Neural progenitor cell (in vitro differentiated cells): Measurements from ENCODE around the gene C20orf141. TPM values are rescaled to one million over a fixed set of nuclear protein-coding genes. Genes with fewer than 3 reads are reported as not detected.

Experiments
- DNase-seq: peaks from one replicate; pipeline ENCODE4 v3.0.0-alpha.2; 2016; ENCODE audit warnings: low spot score
- H2AFZ ChIP-seq: fragments of 200-600 bp; sonication (generic); replicated peaks from 2 replicates; pipeline ENCODE4 v1.6.1; 2016; ENCODE audit warnings: antibody characterized with exemption
- H3F3A ChIP-seq: fragments of 200-600 bp; sonication (generic); 2 replicates; pipeline ENCODE4 v1.6.1; 2016; ENCODE audit warnings: antibody characterized with exemption, low read depth
- H3K27ac ChIP-seq: fragments of 200-600 bp; sonication (generic); 2 replicates; pipeline ENCODE4 v1.5.1; 2016; ENCODE audit warnings: mild to moderate bottlenecking
- H3K27me3 ChIP-seq: fragments of 200-600 bp; sonication (generic); 2 replicates; pipeline ENCODE4 v1.6.1; 2016; ENCODE audit warnings: mild to moderate bottlenecking, moderate library complexity
- H3K36me3 ChIP-seq: fragments of 200-600 bp; sonication (generic); 2 replicates; pipeline ENCODE4 v1.5.1; 2016
- H3K4me1 ChIP-seq: fragments of 200-600 bp; sonication (generic); 2 replicates; pipeline ENCODE4 v1.6.1; 2016; ENCODE audit warnings: mixed run types
- H3K4me2 ChIP-seq: fragments of 200-600 bp; sonication (generic); 2 replicates; pipeline ENCODE4 v1.6.1; 2016
- H3K4me3 ChIP-seq: fragments of 200-600 bp; sonication (generic); 2 replicates; pipeline ENCODE4 v1.5.1; 2016
- H3K79me2 ChIP-seq: fragments of 200-600 bp; sonication (generic); 2 replicates; pipeline ENCODE4 v1.6.1; 2016; ENCODE audit warnings: low read depth
- H3K9ac ChIP-seq: fragments of 200-600 bp; sonication (generic); 2 replicates; pipeline ENCODE4 v1.6.1; 2016
- H3K9me3 ChIP-seq: fragments of 200-600 bp; sonication (generic); 2 replicates; pipeline ENCODE4 v1.5.1; 2016; ENCODE audit warnings: low read depth
- H4K20me1 ChIP-seq: fragments of 200-600 bp; sonication (generic); 2 replicates; pipeline ENCODE4 v1.6.1; 2016; ENCODE audit warnings: low read depth
- H3K27ac Mint-ChIP-seq: 3 replicates; pipeline ENCODE4 v1.8.0; 2021; ENCODE audit warnings: mixed read lengths
- H3K27me3 Mint-ChIP-seq: 2 replicates; pipeline ENCODE4 v1.8.0; 2022; ENCODE audit warnings: low read depth, mild to moderate bottlenecking, inconsistent platforms, moderate library complexity, mixed read lengths; ENCODE audit not compliant: insufficient read depth
- H3K36me3 Mint-ChIP-seq: 3 replicates; pipeline ENCODE4 v1.8.0; 2021; ENCODE audit warnings: mixed read lengths
- H3K4me1 Mint-ChIP-seq: 3 replicates; pipeline ENCODE4 v1.8.0; 2021; ENCODE audit warnings: mixed read lengths
- H3K4me3 Mint-ChIP-seq: 3 replicates; pipeline ENCODE4 v1.8.0; 2021; ENCODE audit warnings: mild to moderate bottlenecking, moderate library complexity, mixed read lengths
- H3K9me3 Mint-ChIP-seq: 3 replicates; pipeline ENCODE4 v1.8.0; 2020; ENCODE audit warnings: mixed read lengths
- EZH2 ChIP-seq: fragments of 200-600 bp; sonication (generic); IDR thresholded peaks from 2 replicates; pipeline ENCODE4 v1.6.1; 2017; ENCODE audit warnings: antibody characterized with exemption, mild to moderate bottlenecking, moderate library complexity
- EZH2phosphoT487 ChIP-seq: fragments of 200-600 bp; sonication (generic); IDR thresholded peaks from 2 replicates; pipeline ENCODE4 v1.6.1; 2017; ENCODE audit warnings: antibody characterized with exemption
- total RNA-seq: library from RNA; depleted of rRNA; stranded (reverse); fragments of >200 nt; gene quantifications from 2 replicates; pipeline ENCODE4 v1.2.3, GENCODE V29; 2015; ENCODE audit warnings: low replicate concordance
- TF ChIP-seq, protein P1 (sequence below): fragments of 200-600 bp; sonication (generic); IDR thresholded peaks from 2 replicates; pipeline ENCODE4 v1.5.1; 2017; ENCODE audit warnings: antibody characterized with exemption, mild to moderate bottlenecking

C20orf141 gene
- total RNA-seq, 1 donor from 2014 or later = not detected

DNA sequence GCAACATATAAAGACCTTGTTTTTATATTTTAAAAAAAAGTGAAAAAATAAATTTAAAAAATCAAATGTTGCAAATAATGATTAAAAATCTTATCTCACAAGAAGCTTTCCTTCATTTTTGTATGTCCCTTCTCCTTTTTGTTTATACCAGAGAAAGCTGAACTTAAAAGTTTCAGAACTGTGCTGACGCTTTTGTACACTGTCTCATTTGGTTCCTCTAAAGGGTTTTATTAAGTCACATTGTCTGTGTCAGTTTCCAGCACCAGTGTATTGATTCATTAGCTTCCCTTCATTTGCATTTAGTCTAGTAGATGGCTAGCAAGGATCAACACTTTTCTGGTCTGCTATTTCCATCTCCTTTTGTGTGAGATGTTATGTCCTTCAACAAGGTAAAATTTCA lies 19.0 kb downstream of the C20orf141 start:
- Histone ChIP-seq H3F3A (no peaks in the 10 kb centered on the region), H3K36me3 (no peaks in the 10 kb centered on the region), H2AFZ (no peak overlapping the region), H3K4me2 (no peak overlapping the region), H4K20me1 (no peaks in the 10 kb centered on the region), H3K79me2 (no peaks in the 10 kb centered on the region), H3K9ac (no peak overlapping the region), H3K27me3 (peaks cover 12% of the 10 kb centered on the region), H3K27ac (no peak overlapping the region), H3K4me1 (no peaks in the 10 kb centered on the region), H3K4me3 (no peak overlapping the region), H3K9me3 (no peaks in the 10 kb centered on the region)
- no peak overlapping the region for H3K27ac Mint-ChIP-seq
- H3K4me3 Mint-ChIP-seq = no peak overlapping the region
- no peaks in the 10 kb centered on the region for H3K9me3 Mint-ChIP-seq
- no peak for TF ChIP-seq EZH2phosphoT487
- TF ChIP-seq, protein P1, sequence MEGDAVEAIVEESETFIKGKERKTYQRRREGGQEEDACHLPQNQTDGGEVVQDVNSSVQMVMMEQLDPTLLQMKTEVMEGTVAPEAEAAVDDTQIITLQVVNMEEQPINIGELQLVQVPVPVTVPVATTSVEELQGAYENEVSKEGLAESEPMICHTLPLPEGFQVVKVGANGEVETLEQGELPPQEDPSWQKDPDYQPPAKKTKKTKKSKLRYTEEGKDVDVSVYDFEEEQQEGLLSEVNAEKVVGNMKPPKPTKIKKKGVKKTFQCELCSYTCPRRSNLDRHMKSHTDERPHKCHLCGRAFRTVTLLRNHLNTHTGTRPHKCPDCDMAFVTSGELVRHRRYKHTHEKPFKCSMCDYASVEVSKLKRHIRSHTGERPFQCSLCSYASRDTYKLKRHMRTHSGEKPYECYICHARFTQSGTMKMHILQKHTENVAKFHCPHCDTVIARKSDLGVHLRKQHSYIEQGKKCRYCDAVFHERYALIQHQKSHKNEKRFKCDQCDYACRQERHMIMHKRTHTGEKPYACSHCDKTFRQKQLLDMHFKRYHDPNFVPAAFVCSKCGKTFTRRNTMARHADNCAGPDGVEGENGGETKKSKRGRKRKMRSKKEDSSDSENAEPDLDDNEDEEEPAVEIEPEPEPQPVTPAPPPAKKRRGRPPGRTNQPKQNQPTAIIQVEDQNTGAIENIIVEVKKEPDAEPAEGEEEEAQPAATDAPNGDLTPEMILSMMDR = no peak
- no peak for TF ChIP-seq EZH2
- peaks cover 4% of the 10 kb centered on the region for H3K27me3 Mint-ChIP-seq
- H3K4me1 Mint-ChIP-seq = peaks cover 2% of the 10 kb centered on the region
- H3K36me3 Mint-ChIP-seq = peaks cover 25% of the 10 kb centered on the region
- DNase-seq = no peak

DNA sequence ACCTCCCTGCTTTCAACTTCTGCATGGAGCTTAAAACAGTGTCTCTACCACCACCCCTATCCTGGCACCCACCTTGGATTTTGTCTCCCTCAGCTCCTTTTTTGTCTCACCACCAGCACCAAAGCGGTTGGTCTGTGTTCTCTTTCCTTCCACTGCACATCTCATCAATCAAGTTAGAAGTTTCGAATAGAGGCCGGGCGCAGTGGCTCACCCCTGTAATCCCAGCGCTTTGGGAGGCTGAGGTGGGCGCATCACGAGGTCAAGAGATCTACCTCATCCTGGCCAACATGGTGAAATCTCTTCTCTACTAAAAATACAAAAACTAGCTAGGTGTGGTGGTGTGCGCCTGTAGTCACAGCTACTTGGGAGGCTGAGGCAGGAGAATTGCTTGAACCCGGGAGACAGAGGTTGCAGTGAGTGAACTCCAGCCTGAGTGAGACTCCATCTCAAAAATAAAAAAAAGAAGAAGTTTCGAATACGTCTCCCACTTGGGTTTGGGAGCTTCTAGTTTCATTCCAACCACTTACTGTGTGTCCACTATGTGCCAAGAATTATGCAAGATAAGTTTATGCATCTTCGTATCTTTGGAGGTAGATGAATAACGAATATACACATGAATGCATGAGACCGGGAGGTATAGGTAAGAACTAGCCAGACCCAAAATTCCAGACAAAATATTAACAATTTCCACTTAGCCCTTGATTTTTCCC lies 19.8 kb downstream of the C20orf141 start:
- Mint-ChIP-seq H3K36me3 (peaks cover 28% of the 10 kb centered on the region), H3K4me1 (peaks cover 7% of the 10 kb centered on the region), H3K4me3 (no peak overlapping the region), H3K9me3 (no peaks in the 10 kb centered on the region), H3K27me3 (peaks cover 6% of the 10 kb centered on the region), H3K27ac (no peak overlapping the region)
- Histone ChIP-seq H3K4me3 (no peak overlapping the region), H4K20me1 (no peaks in the 10 kb centered on the region), H3K4me2 (no peak overlapping the region), H3K36me3 (no peaks in the 10 kb centered on the region), H3K27ac (no peak overlapping the region), H3K4me1 (no peaks in the 10 kb centered on the region), H3K79me2 (peaks cover 4% of the 10 kb centered on the region), H3K9me3 (no peaks in the 10 kb centered on the region), H3K27me3 (peaks cover 4% of the 10 kb centered on the region), H2AFZ (no peak overlapping the region), H3K9ac (no peak overlapping the region), H3F3A (no peaks in the 10 kb centered on the region)
- TF ChIP-seq EZH2phosphoT487 = no peak
- TF ChIP-seq, protein P1 = no peak
- no peak for TF ChIP-seq EZH2
- DNase-seq = no peak

DNA sequence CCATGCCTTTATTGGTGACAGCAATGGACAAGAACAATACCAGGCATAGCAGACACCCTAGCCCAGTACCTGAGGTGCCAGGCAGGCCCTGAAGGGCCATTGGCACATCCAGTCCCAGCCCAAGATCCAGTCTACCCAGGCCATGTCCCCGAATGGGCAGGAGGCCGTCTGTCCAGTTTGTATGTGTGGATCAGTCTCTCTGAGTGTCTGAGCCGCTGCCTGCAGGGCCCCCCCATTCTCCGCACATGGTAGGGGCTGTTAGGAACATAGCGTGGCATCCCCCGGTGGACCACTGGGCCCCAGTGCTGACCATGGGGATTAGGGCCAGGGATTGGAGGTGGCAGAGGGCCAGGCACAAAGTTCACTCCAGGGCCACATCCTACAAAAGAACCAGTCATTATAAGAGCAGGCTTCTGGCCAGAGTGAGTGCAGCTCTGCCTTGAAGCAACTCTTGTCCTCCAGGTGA lies 20.6 kb downstream of the C20orf141 start:
- no peaks in the 10 kb centered on the region for H4K20me1 ChIP-seq
- Mint-ChIP-seq H3K4me3 (no peak overlapping the region), H3K27me3 (peaks cover 6% of the 10 kb centered on the region), H3K27ac (no peak overlapping the region), H3K4me1 (peaks cover 9% of the 10 kb centered on the region), H3K9me3 (no peaks in the 10 kb centered on the region), H3K36me3 (peaks cover 28% of the 10 kb centered on the region)
- no peaks in the 10 kb centered on the region for H3K9me3 ChIP-seq
- no peak overlapping the region for H3K27ac ChIP-seq
- H3K4me1 ChIP-seq = no peaks in the 10 kb centered on the region
- H3K79me2 ChIP-seq = peaks cover 6% of the 10 kb centered on the region
- H3F3A ChIP-seq = no peaks in the 10 kb centered on the region
- TF ChIP-seq, protein P1 = no peak
- TF ChIP-seq EZH2 = no peak
- H3K36me3 ChIP-seq = no peaks in the 10 kb centered on the region
- no peak overlapping the region for H2AFZ ChIP-seq
- H3K9ac ChIP-seq = no peak overlapping the region
- no peak overlapping the region for H3K4me2 ChIP-seq
- DNase-seq = no peak
- H3K4me3 ChIP-seq = no peak overlapping the region
- H3K27me3 ChIP-seq = no peaks in the 10 kb centered on the region
